Stimulated activated CD4-positive, alpha-beta T cell treated with anti-CD3 and anti-CD28 coated beads, TNF-alpha, amount 100 ng/mL, for 48 hours (primary cell): Measurements from ENCODE around the gene PPP4R4.

Experiments
- DNase-seq, 3 donors: peaks; one replicate each; pipeline ENCODE4 v3.0.0-alpha.2; 2020; ENCODE audit warnings: low read depth in 3 of 3

The PPP4R4 gene

GRCh38 chr14:94173885-94174603 is at the start of gene PPP4R4:
TSS of gene PPP4R4 (plus strand) at chr14:94174322. CDS start at chr14:94174466, 144 bp downstream.
- DNase-seq = peak; percentile 70 to 83 (median 76)

GRCh38 chr14:94124582-94125377 is 49.3 kb upstream of the PPP4R4 start:
- no peak for DNase-seq

GRCh38 chr14:94125659-94126418 is 48.3 kb upstream of the PPP4R4 start:
- no peak for DNase-seq

GRCh38 chr14:94126419-94126677 is 47.8 kb upstream of the PPP4R4 start:
- no peak for DNase-seq

- DNase-seq = no peak
Observed at GRCh38 chr14:94126800-94127199, 47.3 kb upstream of the PPP4R4 start.

GRCh38 chr14:94127330-94127729 is 46.8 kb upstream of the PPP4R4 start:
- no peak for DNase-seq

GRCh38 chr14:94128216-94128839 is 45.8 kb upstream of the PPP4R4 start:
- DNase-seq = no peak

GRCh38 chr14:94129111-94129757 is 44.9 kb upstream of the PPP4R4 start, which contains the start of gene IFI27L2:
TSS of gene IFI27L2 (minus strand) at chr14:94129604. CDS start at chr14:94129564, 40 bp downstream.
- DNase-seq = peak; percentile 32 to 56 (median 54)

- peak in 1 of 3 donors; percentile 29 for DNase-seq
Observed at GRCh38 chr14:94129758-94130414, 44.2 kb upstream of the PPP4R4 start.

- DNase-seq = peak; percentile 15 to 62 (median 51)
Observed at GRCh38 chr14:94132285-94132887, 41.7 kb upstream of the PPP4R4 start.

GRCh38 chr14:94135476-94135875 is 38.6 kb upstream of the PPP4R4 start:
- DNase-seq = no peak

- peak; percentile 73 to 82 (median 75) for DNase-seq
Observed at GRCh38 chr14:94136575-94137331, 37.4 kb upstream of the PPP4R4 start.

GRCh38 chr14:94138251-94138650 is 35.9 kb upstream of the PPP4R4 start:
- DNase-seq = no peak

- no peak for DNase-seq
Observed at GRCh38 chr14:94139006-94139405, 35.1 kb upstream of the PPP4R4 start.

- no peak for DNase-seq
Observed at GRCh38 chr14:94139421-94139820, 34.7 kb upstream of the PPP4R4 start.

GRCh38 chr14:94142247-94142646 is 31.9 kb upstream of the PPP4R4 start:
- DNase-seq = no peak

- no peak for DNase-seq
Observed at GRCh38 chr14:94142836-94143235, 31.3 kb upstream of the PPP4R4 start.

- DNase-seq = no peak
Observed at GRCh38 chr14:94143239-94143638, 30.9 kb upstream of the PPP4R4 start.

- no peak for DNase-seq
Observed at GRCh38 chr14:94143711-94144110, 30.4 kb upstream of the PPP4R4 start.

GRCh38 chr14:94144765-94145164 is 29.4 kb upstream of the PPP4R4 start:
- no peak for DNase-seq
